H1 (cell line): ENCODE data around the gene IGFBP4. TPM values are rescaled to one million over a fixed set of nuclear protein-coding genes. Genes with fewer than 3 reads are reported as not detected.
"Not testable (repeated sequence)": the region's sequence is repeated elsewhere in the genome, so short reads cannot be mapped to it uniquely, and the experiment has no call there.

Source experiments
- CTCF ChIA-PET: fragments of 300-600 bp; sonication (Branson Sonifier 250); formaldehyde crosslinking; loops from one replicate; lab custom pipeline; 2021; ENCODE audit not compliant: partially characterized antibody; lab: Charles Lee
- POLR2A ChIA-PET: fragments of 300-600 bp; sonication (Branson Sonifier 250); formaldehyde crosslinking; loops from one replicate; lab custom pipeline; 2021; ENCODE audit warnings: inconsistent platforms; ENCODE audit not compliant: partially characterized antibody; lab: Charles Lee
- DNase-seq, 2 experiments: peaks; one replicate each; pipeline versions ENCODE4 v3.0.0 to v3.0.0-alpha.2; 2010 to 2022; ENCODE audit warnings: low spot score in 2 of 2, low read depth in 1 of 2, mixed read lengths in 1 of 2
- FAIRE-seq: peaks from 2 replicates; lab custom pipeline; 2011; peaks lifted over from hg19 to GRCh38; lab: Jason Lieb, UNC
- H2AFZ ChIP-seq: 2 replicates; pipeline ENCODE4 v1.8.1; 2012; ENCODE audit warnings: low read length, inconsistent platforms
- H2AK5ac ChIP-seq: 2 replicates; pipeline ENCODE4 v1.6.1; 2013; ENCODE audit warnings: low read depth, low read length
- H2BK120ac ChIP-seq: replicated peaks from 2 replicates; pipeline ENCODE3; 2013; ENCODE audit warnings: low read depth, low read length, inconsistent platforms
- H2BK12ac ChIP-seq: 2 replicates; pipeline ENCODE4 v1.6.1; 2013; ENCODE audit warnings: low read depth, low read length
- H2BK15ac ChIP-seq: 2 replicates; pipeline ENCODE4 v1.6.1; 2013; ENCODE audit warnings: low read length
- H2BK20ac ChIP-seq: 2 replicates; pipeline ENCODE4 v1.6.1; 2013; ENCODE audit warnings: low read length
- H2BK5ac ChIP-seq: 2 replicates; pipeline ENCODE4 v1.6.1; 2013; ENCODE audit warnings: low read depth, low read length
- H3K14ac ChIP-seq: 2 replicates; pipeline ENCODE4 v1.6.1; 2013; ENCODE audit warnings: inconsistent platforms; ENCODE audit not compliant: insufficient read length
- H3K18ac ChIP-seq: 2 replicates; pipeline ENCODE4 v1.6.1; 2013; ENCODE audit warnings: low read length; ENCODE audit errors: extremely low read depth
- H3K23ac ChIP-seq: 2 replicates; pipeline ENCODE4 v1.6.1; 2013; ENCODE audit warnings: inconsistent platforms; ENCODE audit not compliant: insufficient read length
- H3K23me2 ChIP-seq: 2 replicates; pipeline ENCODE4 v1.6.1; 2013; ENCODE audit warnings: low read depth, low read length
- H3K27ac ChIP-seq: 2 replicates; pipeline ENCODE4 v1.6.1; 2011; ENCODE audit warnings: low read depth, low read length, inconsistent platforms
- H3K27me3 ChIP-seq, 4 experiments: replicated peaks in 1 of 4; 1 replicate in 1 of 4; 2 replicates in 3 of 4; pipeline versions ENCODE4 v1.6.1 to v1.8.1; 2011 to 2013; ENCODE audit warnings: low read length in 3 of 4, mild to moderate bottlenecking in 3 of 4, inconsistent platforms in 2 of 4, mixed read lengths in 2 of 4, moderate library complexity in 1 of 4; ENCODE audit not compliant: control insufficient read depth in 3 of 4, insufficient read depth in 3 of 4; ENCODE audit errors: extremely low read depth in 1 of 4
- H3K36me3 ChIP-seq, 4 experiments: 2 replicates each; pipeline versions ENCODE4 v1.6.1 to v1.8.1; 2011 to 2013; ENCODE audit warnings: mild to moderate bottlenecking in 4 of 4, low read length in 3 of 4, moderate library complexity in 2 of 4, control low read depth in 1 of 4, inconsistent platforms in 1 of 4; ENCODE audit not compliant: insufficient read depth in 4 of 4, control insufficient read depth in 2 of 4
- H3K4ac ChIP-seq: replicated peaks from 2 replicates; pipeline ENCODE3; 2013; ENCODE audit warnings: low read length, low read depth, mixed read lengths, inconsistent platforms; ENCODE audit not compliant: insufficient read length
- H3K4me1 ChIP-seq, 4 experiments: replicated peaks in 1 of 4; 1 replicate in 1 of 4; 2 replicates in 3 of 4; pipeline versions ENCODE4 v1.6.1 to v1.8.1; 2011 to 2013; ENCODE audit warnings: low read length in 3 of 4, inconsistent platforms in 2 of 4, mixed read lengths in 1 of 4; ENCODE audit not compliant: insufficient read depth in 4 of 4, control insufficient read depth in 3 of 4
- H3K4me2 ChIP-seq, 2 experiments: 2 replicates each; pipeline versions ENCODE4 v1.6.1 to v1.8.1; 2011 to 2013; ENCODE audit warnings: low read depth in 2 of 2, low read length in 2 of 2, control low read depth in 1 of 2, inconsistent platforms in 1 of 2, mild to moderate bottlenecking in 1 of 2; ENCODE audit not compliant: insufficient read depth in 1 of 2
- H3K4me3 ChIP-seq, 4 experiments: fragments of 200-600, 300-600 bp in 1 of 4; sonication (generic), shearing (Covaris generic), sonication (Bioruptor Twin) in 1 of 4; 2 replicates each; pipeline versions ENCODE4 v1.5.1 to v1.8.1; 2011 to 2016; ENCODE audit warnings: low read length in 4 of 4, low read depth in 3 of 4, control low read depth in 2 of 4, inconsistent platforms in 2 of 4, mild to moderate bottlenecking in 2 of 4, mixed read lengths in 1 of 4, moderate library complexity in 1 of 4; ENCODE audit not compliant: insufficient read depth in 2 of 4; ENCODE audit errors: extremely low read depth in 1 of 4
- H3K56ac ChIP-seq: replicated peaks from 2 replicates; pipeline ENCODE3; 2013; ENCODE audit warnings: low read depth, mild to moderate bottlenecking, mixed read lengths, low read length, inconsistent platforms; ENCODE audit not compliant: insufficient read length
- H3K79me1 ChIP-seq: 2 replicates; pipeline ENCODE4 v1.6.1; 2013; ENCODE audit warnings: low read depth, low read length, control low read depth
- H3K79me2 ChIP-seq, 2 experiments: 2 replicates each; pipeline versions ENCODE4 v1.6.1 to v1.8.1; 2012 to 2013; ENCODE audit warnings: low read length in 2 of 2, mild to moderate bottlenecking in 2 of 2, inconsistent platforms in 1 of 2; ENCODE audit not compliant: insufficient read depth in 2 of 2, control insufficient read depth in 1 of 2
- H3K9ac ChIP-seq, 4 experiments: replicated peaks in 1 of 4; 1 replicate in 1 of 4; 2 replicates in 3 of 4; pipeline versions ENCODE4 v1.6.1 to v1.8.1; 2011 to 2013; ENCODE audit warnings: low read depth in 3 of 4, low read length in 3 of 4, control low read depth in 2 of 4, mild to moderate bottlenecking in 2 of 4, moderate library complexity in 2 of 4, inconsistent platforms in 1 of 4; ENCODE audit errors: extremely low read depth in 1 of 4
- H3K9me3 ChIP-seq, 2 experiments: 2 replicates each; pipeline versions ENCODE4 v1.6.1 to v1.8.1; 2012 to 2013; ENCODE audit warnings: mild to moderate bottlenecking in 2 of 2, moderate library complexity in 2 of 2, control low read depth in 1 of 2, inconsistent platforms in 1 of 2, low read depth in 1 of 2, low read length in 1 of 2, mixed read lengths in 1 of 2; ENCODE audit not compliant: insufficient read depth in 2 of 2
- H4K20me1 ChIP-seq, 2 experiments: replicated peaks in 1 of 2; 2 replicates each; pipeline versions ENCODE3 to v1.8.1; 2011 to 2013; ENCODE audit warnings: inconsistent platforms in 2 of 2, low read length in 2 of 2, mild to moderate bottlenecking in 1 of 2; ENCODE audit not compliant: insufficient read depth in 2 of 2, control insufficient read depth in 1 of 2
- H4K5ac ChIP-seq: 2 replicates; pipeline ENCODE4 v1.6.1; 2013; ENCODE audit warnings: low read length, low read depth, mixed read lengths, inconsistent platforms; ENCODE audit not compliant: insufficient read length
- H4K8ac ChIP-seq: 2 replicates; pipeline ENCODE4 v1.8.0; 2013; ENCODE audit warnings: mild to moderate bottlenecking, moderate library complexity, low read length, inconsistent platforms; ENCODE audit not compliant: insufficient read depth; ENCODE audit errors: extremely low read depth
- H4K91ac ChIP-seq: replicated peaks from 2 replicates; pipeline ENCODE3; 2013; ENCODE audit warnings: low read length, mixed read lengths, inconsistent platforms; ENCODE audit not compliant: insufficient read length
- WGBS, 2 experiments: shearing (Covaris generic) in 1 of 2; methylation state at CpG; one replicate each; pipeline versions ENCODE4 v1.1.6 to v1.1.7; 2013 to 2015; ENCODE audit warnings: low lambda C conversion rate in 2 of 2, mixed read lengths in 2 of 2, inconsistent platforms in 1 of 2, low coverage in 1 of 2, missing lambda C conversion rate in 1 of 2; ENCODE audit not compliant: insufficient replicate concordance in 2 of 2, insufficient coverage in 1 of 2, insufficient read length in 1 of 2; ENCODE audit errors: extremely low coverage in 1 of 2, missing lambda C conversion rate in 1 of 2; 5-methylcytosine and 5-hydroxymethylcytosine counted together
- polyA plus RNA-seq, 7 experiments: library from polyadenylated mRNA; depleted of rRNA in 3 of 7; stranded (reverse) in 5 of 7; unstranded in 2 of 7; fragments of >200 nt in 5 of 7; fragments of 200-250 nt in 2 of 7; gene quantifications; 1 replicate in 5 of 7; 2 replicates in 1 of 7; 4 replicates in 1 of 7; pipeline versions ENCODE4 v1.2.1 to v1.2.3, GENCODE V29; 2011 to 2013; ENCODE audit warnings: missing spikeins in 2 of 7, mixed read lengths in 2 of 7
- total RNA-seq: library from RNA; stranded (reverse); fragmentation: NEBNext Ultra II Directional; extraction: Animal tissue kit (Norgen Biotek cat#: 25700); gene quantifications from 2 replicates; pipeline ENCODE4 v1.2.1, GENCODE V29; 2021

Gene IGFBP4
- total and polyA plus RNA-seq, 2 of the 8 experiments (the other 6 are each of a cell fraction or from before 2014, with no cell fraction given): 85.5 to 105 TPM

GRCh38 chr17:40414312-40414711 is 28.9 kb upstream of the IGFBP4 start:
- H3K27me3 ChIP-seq, H4K8ac ChIP-seq, H3K23me2 ChIP-seq, H3K4me3 ChIP-seq, H2BK5ac ChIP-seq, H3K14ac ChIP-seq, H3K79me1 ChIP-seq, DNase-seq, H4K20me1 ChIP-seq, H2BK20ac ChIP-seq, H2AK5ac ChIP-seq, H3K18ac ChIP-seq, H3K27ac ChIP-seq, H4K5ac ChIP-seq, H4K91ac ChIP-seq, H2BK15ac ChIP-seq, H2AFZ ChIP-seq, H3K9me3 ChIP-seq, H3K9ac ChIP-seq, H3K23ac ChIP-seq, H2BK120ac ChIP-seq, H3K4ac ChIP-seq, H2BK12ac ChIP-seq, FAIRE-seq, H3K4me2 ChIP-seq, H3K56ac ChIP-seq: not testable (repeated sequence)
- CTCF ChIA-PET: interaction anchor here (0.6 to 5.8 kb wide), 24 partner anchors 11 to 1588 kb away, joined by 3 to 32 read pairs (median 4); no protein-coding TSS in a partner anchor
- 100% methylated on average over 4 of the region's 4 CpGs; no CpG with 5 or more reads in 1 of the 2 experiments for WGBS, 2 experiments
- H3K79me2 ChIP-seq: peaks cover 0 to 31% of the 10 kb centered on the region in 2 experiments; a peak in 2 of 4 replicates
- peaks cover 12 to 70% (median 40%) of the 10 kb centered on the region in 4 experiments for H3K36me3 ChIP-seq
- peaks cover 0 to 12% (median 1%) of the 10 kb centered on the region in 4 experiments; a peak in 3 of 7 replicates for H3K4me1 ChIP-seq
- POLR2A ChIA-PET: interaction anchor here (0.9 to 5.1 kb wide), 2 partner anchors 13 to 49 kb away, joined by 3 to 32 read pairs; no protein-coding TSS in a partner anchor
